GM12874 (cell line): ENCODE data around the gene AGAP1.

Source experiments
- CTCF ChIP-seq: IDR thresholded peaks from 2 replicates; pipeline ENCODE4 v1.5.1; 2011; ENCODE audit warnings: low read depth, mild to moderate bottlenecking, control low read depth, low read length, moderate library complexity; ENCODE audit not compliant: insufficient read depth

The AGAP1 gene

GRCh38 chr2:235534678-235535422 lies 41.0 kb downstream of the AGAP1 start:
- TF ChIP-seq CTCF = no peak

- no peak for TF ChIP-seq CTCF
These were observed 41.7 kb downstream of the AGAP1 start for GRCh38 chr2:235535423-235536130.

GRCh38 chr2:235536711-235537110 lies 42.9 kb downstream of the AGAP1 start:
- TF ChIP-seq CTCF = no peak

- no peak for TF ChIP-seq CTCF
These were observed 43.3 kb downstream of the AGAP1 start for GRCh38 chr2:235537186-235537585.

GRCh38 chr2:235537587-235537986 lies 43.7 kb downstream of the AGAP1 start:
- no peak for TF ChIP-seq CTCF

- no peak for TF ChIP-seq CTCF
These were observed 44.3 kb downstream of the AGAP1 start for GRCh38 chr2:235538144-235538639.

GRCh38 chr2:235538981-235539380 lies 45.1 kb downstream of the AGAP1 start:
- no peak for TF ChIP-seq CTCF
